ENCODE measurements around the gene HAGHL.

Gene HAGHL

DNA sequence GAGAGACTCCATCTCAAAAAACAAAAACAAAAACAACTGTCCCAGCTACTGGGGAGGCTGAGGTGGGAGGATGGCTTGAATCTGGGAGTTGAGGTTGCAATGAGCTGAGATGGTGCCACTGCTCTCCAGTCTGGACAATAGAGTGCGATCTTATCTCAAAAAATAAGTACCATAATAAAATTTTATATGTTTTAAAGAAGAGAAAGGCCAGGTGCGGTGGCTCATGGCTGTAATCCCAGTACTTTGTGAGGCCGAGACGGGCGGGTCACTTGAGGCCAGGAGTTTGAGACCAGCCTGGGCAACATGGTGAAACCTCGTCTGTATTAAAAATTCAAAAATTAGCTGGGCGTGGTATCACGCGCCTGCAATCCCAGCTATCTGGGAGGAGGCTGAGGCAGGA lies 49.9 kb downstream of the HAGHL start:
- FAIRE-seq, result no peak

DNA sequence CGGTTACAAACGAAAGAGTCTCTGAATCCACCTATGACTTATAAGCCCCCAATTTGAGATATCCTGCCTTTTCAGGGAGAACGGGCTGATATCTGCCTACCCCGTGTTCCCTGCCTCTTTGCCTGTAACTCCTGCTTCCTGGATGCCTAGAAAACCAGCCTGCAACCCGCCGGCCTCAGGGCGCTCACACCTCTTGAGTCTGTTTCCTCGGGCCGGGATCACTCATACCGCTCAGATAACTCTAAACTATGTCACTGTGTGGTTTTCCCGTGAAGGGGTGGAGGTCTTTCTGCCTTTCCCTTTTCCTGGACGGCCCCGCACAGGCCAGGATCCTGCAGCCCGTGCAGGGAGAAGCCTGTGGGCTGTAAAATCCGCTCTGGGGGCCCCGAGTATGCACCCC lies 50.9 kb downstream of the HAGHL start:
- FAIRE-seq, result no peak

DNA sequence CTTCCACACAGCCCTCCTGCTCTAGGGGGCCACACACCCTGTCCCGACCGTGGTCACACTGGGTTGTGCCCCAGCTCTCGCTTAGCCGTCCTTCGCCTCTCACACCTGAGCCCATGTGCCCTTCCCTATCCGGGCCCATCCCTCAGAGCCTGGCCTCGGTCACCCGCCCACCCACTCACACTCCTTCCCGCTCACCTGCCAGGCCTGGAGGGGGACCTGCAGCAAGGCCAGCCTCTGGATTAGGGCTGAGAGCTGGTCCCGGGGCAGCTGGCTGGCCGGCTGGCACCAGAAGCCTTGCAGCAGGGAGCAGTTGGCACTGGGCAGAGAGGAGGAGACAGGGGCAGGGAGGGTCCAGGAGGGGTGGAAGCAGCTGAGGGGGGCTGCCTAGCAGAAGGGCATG lies 51.5 kb downstream of the HAGHL start:
- FAIRE-seq, result no peak

DNA sequence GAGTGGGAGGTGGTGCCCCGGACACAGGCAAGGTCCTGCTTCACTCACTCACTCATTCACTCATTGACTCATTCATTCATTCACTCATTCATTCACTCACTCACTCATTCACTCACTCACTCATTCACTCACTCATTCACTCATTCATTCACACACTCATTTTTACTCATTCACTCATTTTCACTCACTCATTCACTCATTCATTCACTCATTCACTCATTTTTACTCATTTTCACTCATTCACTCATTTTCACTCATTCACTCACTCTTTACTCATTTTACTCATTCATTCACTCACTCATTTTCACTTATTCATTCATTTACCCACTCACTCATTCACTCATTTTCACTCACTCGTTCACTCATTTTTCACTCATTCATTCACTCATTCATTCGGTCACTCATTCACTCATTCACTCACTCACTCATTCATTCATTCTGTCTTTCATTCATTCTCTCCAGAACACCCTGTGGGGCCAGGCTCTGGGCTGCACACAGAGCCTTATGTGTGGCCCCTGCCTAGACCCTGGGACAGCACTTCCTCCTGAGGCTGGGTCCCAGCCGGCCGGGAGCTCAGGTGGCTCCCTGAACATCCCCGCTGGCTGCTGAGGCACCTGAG lies 52.1 kb downstream of the HAGHL start:
- no peak for FAIRE-seq
